Thoracic aorta (tissue), 2 donors: Measurements from ENCODE around the gene IPPK. TPM values are rescaled to one million over a fixed set of nuclear protein-coding genes. Genes with fewer than 3 reads are reported as not detected.

Source experiments
- ATAC-seq: fragments of 150-250 bp; one replicate; pipeline ENCODE4 v1.8.0; 2017; ENCODE audit warnings: low read depth; ENCODE audit not compliant: insufficient number of reproducible peaks, low FRiP score
- DNase-seq: peaks from one replicate; pipeline ENCODE4 v3.0.0-alpha.2; 2020; ENCODE audit warnings: low spot score
- H3K27ac ChIP-seq, 2 donors: fragments of 200-600 bp; sonication (generic); 1 replicate in 1 of 2; 2 replicates in 1 of 2; pipeline ENCODE4 v1.5.1; 2016; ENCODE audit warnings: mild to moderate bottlenecking in 2 of 2, moderate library complexity in 2 of 2
- H3K27me3 ChIP-seq: fragments of 200-600 bp; sonication (generic); replicated peaks from 2 replicates; pipeline ENCODE4 v1.6.0; 2016; ENCODE audit warnings: mild to moderate bottlenecking; ENCODE audit not compliant: insufficient read depth
- H3K36me3 ChIP-seq: fragments of 200-600 bp; sonication (generic); one replicate; pipeline ENCODE4 v1.5.1; 2016
- H3K4me1 ChIP-seq, 2 donors: fragments of 200-600 bp; sonication (generic); 1 replicate in 1 of 2; 2 replicates in 1 of 2; pipeline versions ENCODE4 v1.5.1 to v1.6.0; 2016; ENCODE audit warnings: low read depth in 2 of 2, mild to moderate bottlenecking in 1 of 2; ENCODE audit not compliant: control insufficient read depth in 1 of 2
- H3K4me3 ChIP-seq: fragments of 200-600 bp; sonication (generic); 2 replicates; pipeline ENCODE4 v1.5.1; 2016; ENCODE audit warnings: mild to moderate bottlenecking
- H3K9me3 ChIP-seq: fragments of 200-600 bp; sonication (generic); 2 replicates; pipeline ENCODE4 v1.5.1; 2016
- CTCF ChIP-seq: fragments of 200-600 bp; sonication (generic); IDR thresholded peaks from one replicate; pipeline ENCODE4 v1.5.1; 2019; ENCODE audit warnings: antibody characterized with exemption
- total RNA-seq, 2 donors: library from RNA; depleted of rRNA; stranded (reverse); fragments of >200 nt; gene quantifications; one replicate each; pipeline versions ENCODE4 v1.1.0 to v1.2.3, GENCODE V29; 2016

Gene IPPK
- total RNA-seq, 2 donors from 2014 or later, result 6.9 to 11.7 TPM

- H3K27me3 ChIP-seq, result no peaks in the 10 kb centered on the region
- no peak overlapping the region for H3K4me3 ChIP-seq
- TF ChIP-seq CTCF, result no peak
- peaks cover 14% of the 10 kb centered on the region for H3K9me3 ChIP-seq
- no peak overlapping the region for H3K27ac ChIP-seq
- DNase-seq (no peak), ATAC-seq (no peak)
- no peaks in the 10 kb centered on the region for H3K36me3 ChIP-seq
- H3K4me1 ChIP-seq, result no peaks in the 10 kb centered on the region
Measured at GRCh38 chr9:92686954-92687353, 17.0 kb upstream of the IPPK start.

- no peaks in the 10 kb centered on the region for H3K36me3 ChIP-seq
- ATAC-seq (no peak), DNase-seq (no peak)
- TF ChIP-seq CTCF, result no peak
- H3K27me3 ChIP-seq, result no peaks in the 10 kb centered on the region
- no peak overlapping the region for H3K4me3 ChIP-seq
- no peaks in the 10 kb centered on the region for H3K9me3 ChIP-seq
- H3K4me1 ChIP-seq, result no peaks in the 10 kb centered on the region
- no peak overlapping the region for H3K27ac ChIP-seq
Measured at GRCh38 chr9:92685022-92685421, 15.1 kb upstream of the IPPK start.

DNA sequence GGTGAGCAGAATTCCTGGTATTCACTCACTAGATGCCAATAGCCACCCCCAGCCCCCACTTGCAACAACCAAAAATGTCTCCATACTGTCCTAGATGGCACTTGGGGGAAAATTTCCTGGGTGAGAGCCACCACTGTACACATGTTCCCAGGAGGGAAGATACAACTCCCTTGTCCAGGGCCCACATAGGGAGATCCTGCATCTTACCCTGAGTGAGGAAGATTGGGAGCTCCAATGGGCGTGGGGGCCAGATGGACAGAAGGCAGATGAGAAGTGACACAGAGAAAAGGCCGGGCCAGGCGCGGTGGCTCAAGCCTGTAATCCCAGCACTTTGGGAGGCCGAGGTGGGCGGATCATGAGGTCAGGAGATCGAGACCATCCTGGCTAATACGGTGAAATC, 12.3 kb upstream of the IPPK start:
- Histone ChIP-seq H3K27me3 (no peaks in the 10 kb centered on the region), H3K4me1 (no peaks in the 10 kb centered on the region), H3K36me3 (no peaks in the 10 kb centered on the region), H3K9me3 (no peaks in the 10 kb centered on the region), H3K4me3 (no peak overlapping the region), H3K27ac (no peak overlapping the region)
- DNase-seq (no peak), ATAC-seq (no peak)
- TF ChIP-seq CTCF, result no peak

DNA sequence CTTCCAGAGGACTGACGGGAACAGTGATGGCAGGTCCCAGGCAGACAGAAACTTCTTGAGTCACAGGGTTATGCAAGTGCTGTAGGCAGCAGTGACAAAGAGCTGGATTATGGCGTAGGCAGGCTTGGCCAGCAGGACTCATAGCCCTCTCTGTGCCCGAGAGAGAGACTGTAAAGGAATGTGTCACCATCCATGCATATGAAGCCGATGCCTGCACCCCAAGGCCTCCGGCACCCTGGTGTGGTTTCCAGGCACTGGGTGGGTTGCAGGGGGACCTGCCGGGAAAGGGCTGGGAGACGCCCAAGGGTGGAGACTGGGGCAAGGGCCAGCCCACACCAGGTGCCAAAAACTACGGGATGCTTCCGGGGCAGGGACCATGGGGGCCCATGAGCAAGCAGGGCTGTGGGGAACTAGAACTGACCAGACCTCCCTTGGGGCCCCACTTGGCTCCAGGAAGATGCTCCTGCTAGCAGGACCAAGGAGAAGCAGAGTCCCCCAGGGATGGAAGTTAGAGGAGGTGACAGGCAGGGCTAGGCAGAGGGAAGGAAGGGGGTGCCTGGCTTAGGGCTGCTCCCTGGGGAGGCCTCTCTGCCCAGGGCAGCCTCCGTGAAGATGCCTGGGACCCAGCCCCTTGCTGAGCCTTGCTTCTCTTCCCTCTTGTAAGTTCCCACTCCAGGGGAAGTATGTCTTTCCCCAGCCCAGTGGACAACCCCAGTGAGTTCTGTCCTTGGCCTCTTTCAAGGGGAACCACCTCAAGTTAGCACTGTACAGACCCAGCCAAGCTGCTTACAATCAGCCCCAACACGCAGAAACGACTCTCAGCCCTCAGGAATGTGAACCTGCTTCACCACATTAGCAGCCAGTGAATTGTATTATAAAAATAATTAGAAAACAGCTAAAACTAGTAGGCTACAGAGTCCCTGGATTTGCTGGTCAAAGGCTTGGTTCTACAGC, 10.5 kb upstream of the IPPK start:
- H3K4me3 ChIP-seq, result no peak overlapping the region
- ATAC-seq, result no peak
- H3K36me3 ChIP-seq, result no peaks in the 10 kb centered on the region
- DNase-seq, result no peak
- no peaks in the 10 kb centered on the region for H3K27me3 ChIP-seq
- no peaks in the 10 kb centered on the region for H3K9me3 ChIP-seq
- no peak overlapping the region for H3K27ac ChIP-seq
- TF ChIP-seq CTCF, result no peak
- H3K4me1 ChIP-seq, result no peaks in the 10 kb centered on the region

- H3K4me1 ChIP-seq, result no peaks in the 10 kb centered on the region
- no peak overlapping the region for H3K4me3 ChIP-seq
- DNase-seq, result no peak
- TF ChIP-seq CTCF, result no peak
- no peak for ATAC-seq
- H3K27ac ChIP-seq, result no peak overlapping the region
- no peaks in the 10 kb centered on the region for H3K36me3 ChIP-seq
- H3K27me3 ChIP-seq, result no peaks in the 10 kb centered on the region
- H3K9me3 ChIP-seq, result no peaks in the 10 kb centered on the region
Measured at GRCh38 chr9:92679413-92680165, 9.7 kb upstream of the IPPK start.
